Fibroblast of skin of right quadriceps (primary cell): ENCODE results near the gene PLEKHJ1.

Experiments
- DNase-seq: peaks from one replicate; pipeline ENCODE4 v3.0.0-alpha.2; 2013

Gene PLEKHJ1

DNA sequence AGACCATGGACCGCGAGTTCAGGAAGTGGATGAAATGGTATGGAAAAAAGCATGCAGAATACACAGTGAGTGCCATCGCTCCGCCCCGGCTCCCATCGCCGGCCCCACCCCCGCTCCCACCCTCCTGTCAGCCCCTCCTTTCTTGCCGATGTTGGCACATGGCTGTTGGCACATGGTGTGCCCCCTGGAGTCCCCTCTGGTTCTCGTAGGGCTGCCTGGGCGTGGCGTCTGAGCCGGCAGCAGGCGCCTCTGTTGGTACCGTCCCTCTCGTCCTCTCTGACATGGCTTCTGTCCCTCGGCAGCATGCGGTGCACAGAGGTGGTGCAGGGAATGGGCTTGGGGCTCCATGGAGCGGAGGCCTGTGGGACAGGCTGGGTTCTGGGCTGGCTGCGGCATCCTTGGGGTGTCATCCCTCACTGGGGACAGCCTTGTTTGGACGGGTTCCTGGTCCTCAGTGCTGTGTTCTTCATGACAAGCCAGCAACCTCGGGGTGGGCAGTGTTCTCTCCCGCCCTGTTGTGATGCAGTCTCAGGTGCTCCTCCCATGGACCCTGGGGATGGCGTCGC lies 41.5 kb downstream of the PLEKHJ1 start:
- DNase-seq = no peak

DNA sequence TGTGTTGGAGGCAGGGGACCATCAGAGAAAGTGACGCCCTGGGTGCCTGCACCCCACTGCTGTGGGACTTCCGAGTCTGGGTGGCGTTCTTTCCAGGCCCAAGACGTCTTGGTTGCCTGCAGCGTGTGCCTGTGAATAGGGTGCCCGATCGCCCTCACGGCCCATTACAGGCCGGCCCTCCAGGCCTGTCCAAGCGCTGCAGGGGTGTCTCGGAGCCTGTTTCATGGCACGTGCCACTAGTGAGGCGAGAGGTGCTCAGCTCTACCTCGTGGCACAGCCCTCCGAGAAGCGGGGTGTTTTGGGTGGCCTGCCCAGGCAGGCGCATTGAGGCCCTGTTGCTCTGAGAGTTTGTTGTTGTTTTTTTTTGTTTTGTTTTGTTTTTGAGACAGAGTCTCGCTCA lies 42.3 kb downstream of the PLEKHJ1 start:
- DNase-seq = no peak

DNA sequence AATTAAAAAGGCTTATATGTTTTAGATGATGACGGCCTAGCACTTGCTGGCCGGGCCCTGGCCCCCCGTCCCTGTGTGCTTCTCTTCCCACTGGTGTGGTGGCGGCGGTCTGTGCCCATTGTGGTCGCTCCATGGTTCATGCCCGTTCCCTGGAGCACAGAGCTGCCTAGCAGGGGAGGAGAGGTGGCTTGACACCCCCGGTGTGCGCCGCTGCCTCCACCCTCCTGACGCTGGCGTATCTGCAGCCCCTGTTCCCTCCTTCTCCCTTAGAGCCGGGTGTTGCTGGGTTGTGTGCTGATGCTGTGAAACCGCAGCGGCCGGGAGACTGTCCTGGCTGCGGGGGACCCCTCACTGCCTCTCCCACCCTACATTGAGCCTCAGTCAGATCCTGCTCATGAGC lies 43.3 kb downstream of the PLEKHJ1 start:
- DNase-seq = no peak

DNA sequence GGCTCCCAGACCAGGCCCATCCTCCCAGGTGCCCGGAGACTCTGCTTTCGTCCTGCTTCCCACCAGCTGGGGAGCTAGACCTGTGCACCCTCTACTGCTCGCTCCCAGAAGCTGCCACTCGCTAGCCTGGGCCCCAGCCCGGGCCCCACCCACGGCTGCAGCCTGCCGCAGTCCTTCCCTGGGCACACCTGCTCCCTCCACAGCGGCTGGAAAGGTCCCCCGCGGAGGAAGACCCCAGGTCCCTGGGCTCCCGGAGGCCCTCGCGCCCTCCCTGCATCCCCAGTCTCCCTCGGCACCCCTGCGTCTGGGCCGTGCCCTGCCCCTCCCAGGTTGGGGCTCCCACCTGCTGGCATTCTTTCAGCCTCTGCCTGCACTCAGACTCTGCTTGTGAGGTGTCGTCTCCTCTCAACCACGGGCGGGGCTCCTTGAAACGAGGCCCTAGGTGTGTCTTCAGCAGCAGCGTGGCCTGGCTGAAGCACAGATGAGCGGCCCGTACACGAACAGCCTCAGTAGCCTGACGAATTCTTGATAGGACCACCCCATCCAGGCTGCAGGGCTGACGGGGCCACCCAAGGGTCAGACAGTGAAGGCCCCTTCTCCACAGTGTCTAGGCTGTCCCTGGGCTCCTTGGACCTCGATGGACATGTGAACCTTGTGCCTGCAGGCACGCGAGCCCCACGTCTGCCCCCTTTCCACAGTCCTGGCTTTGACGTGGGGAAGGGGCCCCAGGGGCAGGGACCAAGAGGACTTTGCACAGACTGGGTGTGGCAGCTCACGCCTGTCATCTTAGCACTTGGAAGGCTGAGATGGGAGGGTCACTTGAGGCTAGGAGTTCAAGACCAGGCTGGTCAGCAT lies 44.4 kb downstream of the PLEKHJ1 start:
- no peak for DNase-seq

DNA sequence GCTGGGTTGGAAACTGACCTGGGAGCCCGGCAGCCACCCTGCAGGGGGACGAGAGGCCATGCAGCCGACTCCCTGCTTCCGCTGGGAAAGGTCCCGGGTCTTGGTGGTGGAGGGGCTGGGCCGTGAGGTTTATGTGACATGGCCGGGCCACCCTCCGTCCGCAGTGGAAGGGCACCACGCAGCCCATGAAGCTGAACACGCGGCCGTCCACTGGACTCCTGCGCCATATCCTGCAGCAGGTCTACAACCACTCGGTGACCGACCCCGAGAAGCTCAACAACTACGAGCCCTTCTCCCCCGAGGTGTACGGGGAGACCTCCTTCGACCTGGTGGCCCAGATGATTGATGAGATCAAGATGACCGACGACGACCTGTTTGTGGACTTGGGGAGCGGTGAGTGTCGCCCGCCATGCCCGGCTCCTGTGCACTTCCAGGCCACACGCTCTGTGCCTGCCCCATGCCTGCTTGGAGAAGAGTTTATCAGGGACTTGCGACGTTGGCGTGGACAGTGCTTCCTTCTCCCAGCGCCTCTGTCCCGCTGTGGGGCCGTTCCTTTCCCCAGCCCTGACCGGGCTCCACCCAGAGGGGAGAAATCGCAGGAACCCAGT lies 45.2 kb downstream of the PLEKHJ1 start:
- DNase-seq = no peak

DNA sequence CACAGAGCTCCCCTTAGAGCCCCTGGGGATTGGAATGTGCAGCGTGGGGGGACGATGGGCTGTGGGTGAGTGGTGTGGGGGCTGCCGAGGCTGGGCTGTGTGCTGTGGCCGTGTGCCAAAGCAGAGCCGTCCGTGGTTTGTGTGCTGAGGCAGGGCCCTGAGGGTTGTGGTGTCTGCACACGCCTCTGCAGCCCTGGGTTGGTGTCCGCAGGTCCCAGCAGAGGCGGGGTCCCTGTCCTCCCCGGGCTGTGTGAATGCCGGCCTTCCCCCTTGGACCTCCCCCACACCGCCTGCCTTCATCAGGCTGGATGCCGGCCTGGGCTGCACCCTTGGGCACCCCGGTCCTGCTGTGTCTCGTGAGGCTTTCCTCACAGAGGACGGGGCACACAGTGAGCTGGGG lies 46.2 kb downstream of the PLEKHJ1 start:
- DNase-seq = no peak

- DNase-seq = peak; percentile 37
These were observed 47.3 kb downstream of the PLEKHJ1 start for GRCh38 chr19:2188708-2189385.

DNA sequence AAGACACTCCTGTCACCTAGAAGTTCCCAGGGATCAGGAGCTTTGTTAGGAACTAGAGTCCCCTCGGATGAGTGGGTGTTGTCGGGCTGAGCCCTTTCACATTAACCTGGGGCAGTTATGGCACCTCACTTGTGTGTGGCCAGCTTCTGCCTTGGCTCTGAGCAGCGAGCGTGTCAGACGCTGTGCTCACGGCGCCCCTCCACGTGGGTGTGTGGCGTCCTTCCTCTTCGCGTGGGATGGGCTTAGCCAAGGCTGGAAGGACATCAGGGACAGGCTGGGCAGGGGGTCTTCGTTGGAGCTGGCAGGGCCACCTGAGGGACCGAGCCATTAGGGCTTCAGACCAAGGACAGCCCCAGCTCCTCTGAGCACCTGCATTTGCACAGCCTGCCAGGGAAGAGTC lies 49.0 kb downstream of the PLEKHJ1 start:
- no peak for DNase-seq

- peak; percentile 98 for DNase-seq
These were observed 49.9 kb downstream of the PLEKHJ1 start for GRCh38 chr19:2186071-2186846.

- no peak for DNase-seq
These were observed 50.4 kb downstream of the PLEKHJ1 start for GRCh38 chr19:2185734-2186070.

GRCh38 chr19:2184422-2184975 lies 51.6 kb downstream of the PLEKHJ1 start:
- DNase-seq = no peak
